GM23338 (cell line): Measurements from ENCODE around the gene SMIM43. TPM values are rescaled to one million over a fixed set of nuclear protein-coding genes. Genes with fewer than 3 reads are reported as not detected.
A peak's percentile ranks its signal among the peaks of the same experiment; 100 is the strongest.

ENCODE experiments used
- ATAC-seq: fragments of 200-7000 bp; cut with Tn5 transposase; 3 replicates; pipeline ENCODE4 v1.9.1; 2020
- DNase-seq: peaks from one replicate; pipeline ENCODE4 v3.0.0-alpha.2; 2015; ENCODE audit warnings: low spot score
- H2AFZ ChIP-seq: fragments of 200-600 bp; sonication (generic); 2 replicates; pipeline ENCODE4 v1.8.0; 2016; ENCODE audit warnings: antibody characterized with exemption, mild to moderate bottlenecking, moderate library complexity
- H3F3A ChIP-seq: fragments of 200-600 bp; sonication (generic); replicated peaks from 2 replicates; pipeline ENCODE4 v1.8.0; 2017; ENCODE audit warnings: antibody characterized with exemption, mixed run types, low read depth
- H3K27ac ChIP-seq: fragments of 200-600 bp; sonication (generic); 2 replicates; pipeline ENCODE4 v1.6.1; 2016; ENCODE audit warnings: low read depth
- H3K27me3 ChIP-seq: fragments of 200-600 bp; sonication (generic); 2 replicates; pipeline ENCODE4 v1.8.0; 2016; ENCODE audit warnings: mild to moderate bottlenecking, mixed run types, moderate library complexity; ENCODE audit not compliant: insufficient read depth
- H3K36me3 ChIP-seq: fragments of 200-600 bp; sonication (generic); 2 replicates; pipeline ENCODE4 v1.8.0; 2016; ENCODE audit warnings: mild to moderate bottlenecking; ENCODE audit not compliant: insufficient read depth
- H3K4me1 ChIP-seq: fragments of 200-600 bp; sonication (generic); 2 replicates; pipeline ENCODE4 v1.8.0; 2016; ENCODE audit warnings: mild to moderate bottlenecking, moderate library complexity; ENCODE audit not compliant: insufficient read depth
- H3K4me2 ChIP-seq: fragments of 200-600 bp; sonication (generic); 2 replicates; pipeline ENCODE4 v1.7.1; 2017; ENCODE audit warnings: mixed run types
- H3K4me3 ChIP-seq: fragments of 200-600 bp; sonication (generic); 2 replicates; pipeline ENCODE4 v1.6.1; 2016; ENCODE audit warnings: mixed run types
- H3K79me2 ChIP-seq: fragments of 200-600 bp; sonication (generic); replicated peaks from 2 replicates; pipeline ENCODE4 v1.8.0; 2017; ENCODE audit warnings: mild to moderate bottlenecking; ENCODE audit not compliant: insufficient read depth
- H3K9me2 ChIP-seq: fragments of 200-600 bp; sonication (generic); 2 replicates; pipeline ENCODE4 v1.8.0; 2017; ENCODE audit not compliant: insufficient read depth
- H4K20me1 ChIP-seq: fragments of 200-600 bp; sonication (generic); replicated peaks from 2 replicates; pipeline ENCODE4 v1.8.0; 2017; ENCODE audit warnings: mild to moderate bottlenecking; ENCODE audit not compliant: insufficient read depth
- H3K27ac Mint-ChIP-seq: 2 replicates; pipeline ENCODE4 v1.8.0; 2020; ENCODE audit warnings: inconsistent platforms, mild to moderate bottlenecking, moderate library complexity, mixed read lengths
- H3K27me3 Mint-ChIP-seq: 3 replicates; pipeline ENCODE4 v1.8.0; 2022; ENCODE audit warnings: low read depth, mild to moderate bottlenecking, moderate library complexity, mixed read lengths, inconsistent platforms; ENCODE audit not compliant: insufficient read depth, poor library complexity
- H3K36me3 Mint-ChIP-seq: 3 replicates; pipeline ENCODE4 v1.8.0; 2021; ENCODE audit warnings: low read depth, mild to moderate bottlenecking, inconsistent platforms, moderate library complexity, mixed read lengths
- H3K4me1 Mint-ChIP-seq: 3 replicates; pipeline ENCODE4 v1.8.0; 2020; ENCODE audit warnings: mild to moderate bottlenecking, inconsistent platforms, mixed read lengths
- H3K4me3 Mint-ChIP-seq: 3 replicates; pipeline ENCODE4 v1.8.0; 2021; ENCODE audit warnings: moderate library complexity, mild to moderate bottlenecking, inconsistent platforms, mixed read lengths
- H3K9me3 Mint-ChIP-seq: 3 replicates; pipeline ENCODE4 v1.8.0; 2020; ENCODE audit warnings: moderate library complexity, mild to moderate bottlenecking, inconsistent platforms, mixed read lengths
- CREB1 ChIP-seq: fragments of 250-450 bp; sonication (Bioruptor Pico); IDR thresholded peaks from 2 replicates; pipeline ENCODE4 v1.5.0; 2020; ENCODE audit warnings: low read depth, mild to moderate bottlenecking, moderate library complexity
- ETS1 ChIP-seq: IDR thresholded peaks from 2 replicates; pipeline ENCODE4 v1.6.1; 2016; ENCODE audit warnings: antibody characterized with exemption
- EZH2 ChIP-seq: fragments of 200-600 bp; sonication (generic); IDR thresholded peaks from one replicate; pipeline ENCODE4 v1.8.0; 2017; ENCODE audit warnings: antibody characterized with exemption, mild to moderate bottlenecking, low read depth; ENCODE audit not compliant: unreplicated experiment
- EZH2phosphoT487 ChIP-seq: fragments of 200-600 bp; sonication (generic); IDR thresholded peaks from one replicate; pipeline ENCODE4 v1.8.1; 2018; ENCODE audit warnings: antibody characterized with exemption; ENCODE audit not compliant: unreplicated experiment
- JUNB ChIP-seq: IDR thresholded peaks from one replicate; pipeline ENCODE4 v1.6.1; 2016; ENCODE audit warnings: antibody characterized with exemption; ENCODE audit not compliant: unreplicated experiment
- NANOG ChIP-seq: IDR thresholded peaks from 2 replicates; pipeline ENCODE4 v1.6.1; 2016; ENCODE audit warnings: antibody characterized with exemption, borderline replicate concordance
- POLR2AphosphoS5 ChIP-seq: IDR thresholded peaks from 2 replicates; pipeline ENCODE4 v1.6.1; 2016; ENCODE audit warnings: antibody characterized with exemption, low read depth
- REST ChIP-seq: IDR thresholded peaks from one replicate; pipeline ENCODE4 v1.6.1; 2018; ENCODE audit warnings: antibody characterized with exemption; ENCODE audit not compliant: unreplicated experiment
- STAT1 ChIP-seq: IDR thresholded peaks from one replicate; pipeline ENCODE4 v1.6.1; 2016; ENCODE audit warnings: antibody characterized with exemption; ENCODE audit not compliant: unreplicated experiment
- ZNF114 ChIP-seq: fragments of 250-450 bp; sonication (Bioruptor Pico); IDR thresholded peaks from 2 replicates; pipeline ENCODE4 v1.5.0; 2020; ENCODE audit warnings: mild to moderate bottlenecking, moderate library complexity
- ZNF331 ChIP-seq: fragments of 250-450 bp; sonication (Bioruptor Pico); IDR thresholded peaks from 2 replicates; pipeline ENCODE4 v1.5.0; 2020; ENCODE audit warnings: low read depth, mild to moderate bottlenecking, moderate library complexity
- ZNF462 ChIP-seq: fragments of 250-450 bp; sonication (Bioruptor Pico); IDR thresholded peaks from 2 replicates; pipeline ENCODE4 v1.5.0; 2020; ENCODE audit warnings: mild to moderate bottlenecking, moderate library complexity
- polyA plus RNA-seq: library from polyadenylated mRNA; unstranded; fragments of >200 nt; fragmentation: Nextera tagmentation; extraction: Ambion mirVana; gene quantifications from 2 replicates; pipeline ENCODE4 v1.2.1, GENCODE V29; 2016
- total RNA-seq: library from RNA; depleted of rRNA; stranded (reverse); fragments of >200 nt; shearing (Covaris generic); gene quantifications from 2 replicates; pipeline ENCODE4 v1.2.3, GENCODE V29; 2014
- TF ChIP-seq, protein P1 (sequence below), 2 experiments: fragments of 200-600 bp in 1 of 2; sonication (generic) in 1 of 2; conservative IDR thresholded peaks; 2 replicates each; pipeline versions ENCODE4 v1.5.1 to v1.6.1; 2016 to 2017; ENCODE audit warnings: antibody characterized with exemption in 2 of 2, low read depth in 2 of 2, mild to moderate bottlenecking in 2 of 2, moderate library complexity in 1 of 2

Gene SMIM43
- total and polyA plus RNA-seq, 2 experiments from 2014 or later = 0.26 to 0.56 TPM

DNA sequence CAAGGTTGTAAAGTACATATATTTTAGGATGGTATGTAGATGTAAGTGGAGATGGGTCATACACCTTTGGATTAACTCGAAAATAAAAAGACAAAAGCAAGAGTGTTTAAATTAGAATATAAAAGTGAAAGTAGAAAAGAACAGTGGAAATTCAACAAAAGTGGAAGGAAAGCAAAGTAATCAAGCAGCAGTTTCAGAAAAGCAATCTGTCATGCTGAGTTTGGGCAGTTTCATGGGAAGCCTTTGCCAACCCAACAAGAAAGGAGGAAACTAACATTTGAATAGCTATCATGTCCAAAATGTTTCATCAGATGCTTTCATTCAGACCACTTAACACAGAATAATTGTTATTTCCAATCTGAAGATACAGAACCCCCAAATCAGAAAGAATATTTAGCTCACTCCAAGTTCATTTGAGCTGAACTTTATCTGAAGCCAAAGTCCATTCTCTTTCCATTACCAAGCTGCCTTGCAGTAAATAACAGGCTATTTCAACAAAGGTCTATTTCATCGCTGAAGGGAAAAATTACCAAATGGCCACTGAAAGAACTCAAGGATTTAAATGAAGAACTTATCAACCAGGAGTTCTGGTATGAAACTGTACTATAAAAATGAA is 34.4 kb upstream of the SMIM43 start:
- Histone ChIP-seq H3K4me2 (no peak overlapping the region), H3K27ac (no peak overlapping the region)
- peaks cover 40% of the 10 kb centered on the region for H3K4me1 Mint-ChIP-seq

More for the DNA sequence above, 34.4 kb upstream of the SMIM43 start:
- Mint-ChIP-seq H3K9me3 (no peaks in the 10 kb centered on the region), H3K27me3 (peaks cover 9% of the 10 kb centered on the region), H3K27ac (0 out of 2 replicates have a peak overlapping the region, but pooled peaks have one; percentile 43), H3K36me3 (peaks cover 24% of the 10 kb centered on the region; the same call in 2 of the 3 replicates), H3K4me3 (no peak overlapping the region)
- no peak overlapping the region for H2AFZ ChIP-seq
- H4K20me1 ChIP-seq = no peaks in the 10 kb centered on the region
- H3K79me2 ChIP-seq = peaks cover 28% of the 10 kb centered on the region
- peaks cover 18% of the 10 kb centered on the region for H3K36me3 ChIP-seq
- no peaks in the 10 kb centered on the region for H3K9me2 ChIP-seq
- no peak for ATAC-seq
- no peak overlapping the region for H3K4me3 ChIP-seq
- DNase-seq = no peak
- no peaks in the 10 kb centered on the region for H3F3A ChIP-seq
- H3K27me3 ChIP-seq = no peaks in the 10 kb centered on the region
- TF ChIP-seq EZH2 (no peak), ZNF114 (CRISPR knock-in tag) (no peak), ZNF462 (CRISPR knock-in tag) (no peak), NANOG (no peak), POLR2AphosphoS5 (no peak), ETS1 (no peak), JUNB (no peak), STAT1 (no peak), CREB1 (CRISPR knock-in tag) (no peak), ZNF331 (CRISPR knock-in tag) (no peak), EZH2phosphoT487 (no peak), REST (no peak)
- TF ChIP-seq, protein P1, sequence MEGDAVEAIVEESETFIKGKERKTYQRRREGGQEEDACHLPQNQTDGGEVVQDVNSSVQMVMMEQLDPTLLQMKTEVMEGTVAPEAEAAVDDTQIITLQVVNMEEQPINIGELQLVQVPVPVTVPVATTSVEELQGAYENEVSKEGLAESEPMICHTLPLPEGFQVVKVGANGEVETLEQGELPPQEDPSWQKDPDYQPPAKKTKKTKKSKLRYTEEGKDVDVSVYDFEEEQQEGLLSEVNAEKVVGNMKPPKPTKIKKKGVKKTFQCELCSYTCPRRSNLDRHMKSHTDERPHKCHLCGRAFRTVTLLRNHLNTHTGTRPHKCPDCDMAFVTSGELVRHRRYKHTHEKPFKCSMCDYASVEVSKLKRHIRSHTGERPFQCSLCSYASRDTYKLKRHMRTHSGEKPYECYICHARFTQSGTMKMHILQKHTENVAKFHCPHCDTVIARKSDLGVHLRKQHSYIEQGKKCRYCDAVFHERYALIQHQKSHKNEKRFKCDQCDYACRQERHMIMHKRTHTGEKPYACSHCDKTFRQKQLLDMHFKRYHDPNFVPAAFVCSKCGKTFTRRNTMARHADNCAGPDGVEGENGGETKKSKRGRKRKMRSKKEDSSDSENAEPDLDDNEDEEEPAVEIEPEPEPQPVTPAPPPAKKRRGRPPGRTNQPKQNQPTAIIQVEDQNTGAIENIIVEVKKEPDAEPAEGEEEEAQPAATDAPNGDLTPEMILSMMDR (conservative IDR thresholded peaks at IDR 0.05; ENCODE audit: low read depth in 2 of 2) = no peak
- peaks cover 13% of the 10 kb centered on the region for H3K4me1 ChIP-seq
